Subcutaneous abdominal adipose tissue (tissue), 5 donors: ENCODE data around the gene USP2.

Experiments used
- H3K27ac ChIP-seq: one replicate; pipeline ENCODE4 v1.7.0; 2013; ENCODE audit warnings: low read depth, mild to moderate bottlenecking, inconsistent platforms, low read length, moderate library complexity
- H3K27me3 ChIP-seq, 5 donors: one replicate each; pipeline ENCODE4 v1.7.0; 2013; ENCODE audit warnings: low read length in 5 of 5, inconsistent platforms in 1 of 5; ENCODE audit not compliant: control insufficient read depth in 5 of 5, insufficient read depth in 4 of 5
- H3K36me3 ChIP-seq, 5 donors: one replicate each; pipeline ENCODE4 v1.7.0; 2013; ENCODE audit warnings: low read length in 5 of 5; ENCODE audit not compliant: control insufficient read depth in 5 of 5, insufficient read depth in 5 of 5
- H3K4me1 ChIP-seq, 5 donors: one replicate each; pipeline ENCODE4 v1.7.0; 2013; ENCODE audit warnings: low read length in 5 of 5, mild to moderate bottlenecking in 3 of 5, moderate library complexity in 1 of 5; ENCODE audit not compliant: control insufficient read depth in 5 of 5, insufficient read depth in 5 of 5
- H3K4me3 ChIP-seq, 5 donors: one replicate each; pipeline ENCODE4 v1.7.0; 2013; ENCODE audit warnings: low read length in 5 of 5, low read depth in 1 of 5
- H3K9ac ChIP-seq, 5 donors: one replicate each; pipeline ENCODE4 v1.7.0; 2013; ENCODE audit warnings: low read length in 5 of 5, mild to moderate bottlenecking in 4 of 5, moderate library complexity in 3 of 5
- H3K9me3 ChIP-seq, 5 donors: one replicate each; pipeline ENCODE4 v1.7.0; 2013; ENCODE audit warnings: low read length in 5 of 5; ENCODE audit not compliant: control insufficient read depth in 5 of 5
- donor health status: healthy.
- donor health status: healthy.
- donor health status: healthy.
- donor health status: healthy.
- donor health status: healthy.

The USP2 gene

DNA sequence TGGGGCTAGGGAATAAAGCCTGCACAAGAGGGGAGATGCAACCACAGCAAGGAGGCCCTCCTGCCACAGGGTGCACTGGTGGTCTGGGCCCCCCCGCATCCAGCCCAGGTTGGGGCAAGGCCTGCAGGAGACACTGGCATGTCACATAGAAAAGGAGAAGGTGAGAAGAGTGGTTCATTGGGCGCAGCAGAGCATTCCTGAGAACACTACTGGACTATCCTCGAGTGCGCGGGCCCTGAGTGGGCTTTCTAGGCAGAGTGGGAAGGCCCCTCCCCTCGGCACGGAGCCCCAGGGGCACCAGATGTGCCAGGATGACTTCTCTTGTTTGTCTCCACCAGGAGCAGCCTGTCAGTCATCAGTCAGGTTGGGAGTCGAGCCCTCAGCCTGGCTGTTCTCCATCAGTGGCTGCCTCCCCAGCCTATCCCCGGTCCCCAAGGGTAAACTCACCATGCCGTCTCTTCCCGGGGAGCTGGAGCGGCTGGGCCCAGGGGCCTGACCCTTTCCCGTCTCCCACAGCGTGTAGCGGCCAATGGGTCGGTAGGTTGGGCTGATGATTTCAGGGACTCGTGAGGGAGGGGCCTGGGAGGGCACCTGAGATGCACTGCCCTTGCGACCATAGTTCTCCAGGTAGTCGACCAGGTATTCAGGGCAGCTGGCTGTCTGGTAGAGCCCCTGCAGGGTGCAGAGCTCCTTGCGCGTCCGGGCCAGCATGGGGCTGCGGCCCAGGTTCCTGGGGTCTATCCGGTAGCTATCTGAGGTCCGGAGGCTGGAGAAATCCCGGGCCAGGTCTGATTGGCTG, 9.0 kb downstream of the USP2 start:
- H3K4me1 ChIP-seq, result peaks cover 18 to 80% (median 63%) of the 10 kb centered on the region in 5 donors
- H3K9ac ChIP-seq, result no peak overlapping the region

DNA sequence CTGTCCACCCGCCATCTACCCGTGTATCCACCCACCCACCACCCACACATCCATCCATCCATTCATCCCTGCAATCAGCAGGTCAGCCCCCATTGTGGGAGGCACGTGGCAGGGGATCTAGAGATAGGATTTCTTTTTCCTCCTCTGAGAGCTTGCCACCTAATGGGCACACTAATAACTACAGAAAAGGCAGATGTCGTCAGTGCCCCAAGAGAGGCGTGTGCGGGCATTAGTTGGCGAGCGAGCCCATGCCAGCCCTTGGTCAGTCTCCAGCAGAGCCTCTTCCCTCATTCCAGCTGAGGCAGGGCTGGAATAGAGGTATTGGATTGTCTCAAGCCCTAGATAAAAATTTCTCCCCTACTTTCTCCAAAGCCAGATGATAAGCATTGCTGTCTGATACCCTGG, 9.7 kb downstream of the USP2 start:
- H3K36me3 ChIP-seq, result no peaks in the 10 kb centered on the region
- peaks cover 0 to 12% (median 7%) of the 10 kb centered on the region in 5 donors for H3K27me3 ChIP-seq
- no peaks in the 10 kb centered on the region for H3K9me3 ChIP-seq
- H3K27ac ChIP-seq, result no peak overlapping the region
- H3K4me3 ChIP-seq, result no peak overlapping the region
- H3K4me1 ChIP-seq, result peaks cover 20 to 80% (median 63%) of the 10 kb centered on the region in 5 donors
- H3K9ac ChIP-seq, result no peak overlapping the region

More for the DNA sequence above, 9.0 kb downstream of the USP2 start:
- Histone ChIP-seq H3K4me3 (no peak overlapping the region), H3K36me3 (no peaks in the 10 kb centered on the region), H3K27me3 (peaks cover 0 to 6% (median 2%) of the 10 kb centered on the region in 5 donors), H3K9me3 (no peaks in the 10 kb centered on the region), H3K27ac (no peak overlapping the region)

DNA sequence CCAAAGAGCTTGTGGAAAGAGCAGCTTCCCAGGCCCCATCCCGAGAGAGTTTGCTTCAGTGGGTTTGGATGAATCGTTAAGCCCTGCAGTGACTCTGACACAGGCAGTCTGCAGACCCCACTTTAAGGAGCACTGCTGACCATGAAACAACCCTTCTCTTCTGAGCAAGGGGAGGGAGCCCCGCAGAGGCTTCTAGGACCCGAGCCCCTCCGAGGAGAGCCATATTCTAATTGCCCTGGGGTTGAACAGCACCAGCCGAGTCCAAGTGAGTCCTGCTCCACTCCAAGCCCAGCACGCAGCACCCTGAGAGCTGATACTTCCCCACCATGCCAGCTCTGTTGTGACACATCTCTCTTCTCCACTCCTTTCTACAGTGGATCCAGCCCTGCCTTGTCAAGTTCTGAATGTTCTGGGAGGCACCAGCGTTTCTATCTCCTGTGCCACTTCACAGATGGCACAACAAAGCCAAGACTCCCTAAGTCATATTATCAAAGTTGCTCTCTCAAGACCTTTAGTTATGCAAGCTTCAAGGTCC, 10.4 kb downstream of the USP2 start:
- no peaks in the 10 kb centered on the region for H3K36me3 ChIP-seq
- peak overlapping the region in 1 of 5 donors; percentile 14 for H3K9ac ChIP-seq
- no peaks in the 10 kb centered on the region for H3K9me3 ChIP-seq
- H3K4me3 ChIP-seq, result no peak overlapping the region
- H3K27ac ChIP-seq, result no peak overlapping the region
- peaks cover 0 to 14% (median 9%) of the 10 kb centered on the region in 5 donors for H3K27me3 ChIP-seq
- H3K4me1 ChIP-seq, result peaks cover 16 to 76% (median 59%) of the 10 kb centered on the region in 5 donors

DNA sequence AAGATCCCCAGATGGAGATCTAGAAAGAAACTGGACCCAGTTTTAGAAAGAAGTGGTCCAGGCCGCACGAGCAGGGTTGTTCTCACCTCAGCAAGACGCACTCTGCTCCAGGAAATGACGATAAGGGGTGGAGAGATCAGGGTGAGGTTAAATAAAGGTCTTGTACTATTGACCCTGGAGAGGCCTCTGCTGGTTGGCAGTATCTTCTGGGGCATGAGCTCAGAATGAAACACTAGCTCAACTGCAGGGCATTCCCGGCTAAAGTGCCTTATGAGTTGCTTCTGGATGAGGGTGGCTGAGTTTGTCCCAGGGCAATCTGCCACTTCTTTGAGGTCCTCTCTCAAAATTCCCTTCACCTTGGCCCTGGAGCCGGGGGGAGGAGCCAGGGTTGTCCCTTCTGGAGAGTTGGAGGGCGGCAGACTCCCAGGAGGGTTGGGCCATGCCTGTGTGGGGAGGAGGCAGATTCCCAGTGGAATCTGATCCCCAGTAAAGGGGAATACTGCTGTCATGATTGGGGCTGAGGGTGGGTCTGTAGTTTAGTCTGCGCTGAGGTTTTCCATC, 10.9 kb downstream of the USP2 start:
- no peaks in the 10 kb centered on the region for H3K36me3 ChIP-seq
- peaks cover 16 to 70% (median 54%) of the 10 kb centered on the region in 5 donors for H3K4me1 ChIP-seq
- no peaks in the 10 kb centered on the region for H3K9me3 ChIP-seq
- H3K27me3 ChIP-seq, result peaks cover under 1 to 15% (median 11%) of the 10 kb centered on the region in 5 donors
- H3K4me3 ChIP-seq, result no peak overlapping the region
- no peak overlapping the region for H3K27ac ChIP-seq
- H3K9ac ChIP-seq, result no peak overlapping the region

DNA sequence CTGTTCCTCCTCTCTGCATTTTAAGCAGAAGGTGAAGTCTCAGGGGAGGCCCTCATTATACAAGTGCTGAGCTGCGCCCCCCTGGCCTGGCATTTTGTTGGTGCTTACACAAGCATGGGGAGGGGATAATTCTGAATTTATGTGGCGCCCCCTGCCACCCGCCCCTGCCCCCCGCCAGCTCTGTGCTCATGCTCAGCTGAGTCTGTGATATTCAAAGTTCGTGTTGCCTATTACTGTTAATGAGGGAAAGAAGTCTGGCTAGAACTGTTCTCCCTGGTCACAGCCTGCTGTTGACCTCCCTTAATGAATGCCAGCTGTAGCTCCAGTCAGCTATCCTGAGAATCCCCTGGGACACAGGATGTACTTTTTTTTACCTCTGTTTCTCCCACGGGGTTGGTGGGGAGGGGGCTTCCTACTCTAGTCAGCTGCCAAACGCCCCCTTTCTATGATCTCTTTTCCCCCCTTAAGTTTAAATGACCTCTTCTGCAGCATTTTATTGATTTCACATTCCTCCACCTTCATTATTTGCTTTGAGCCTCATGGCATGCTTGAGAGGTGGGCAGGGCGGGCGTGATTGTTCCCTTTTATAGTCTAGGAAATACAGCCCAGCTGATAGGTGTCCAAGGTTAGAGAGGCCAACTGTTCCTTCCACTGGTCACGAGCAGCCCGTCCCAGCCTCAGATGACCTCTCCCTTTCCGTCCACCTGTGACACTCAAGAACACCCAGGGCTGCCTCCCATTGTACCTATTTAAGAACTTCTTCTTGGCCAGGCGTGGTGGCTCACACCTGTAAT, 12.2 kb downstream of the USP2 start:
- Histone ChIP-seq H3K36me3 (no peaks in the 10 kb centered on the region), H3K9me3 (no peaks in the 10 kb centered on the region), H3K9ac (no peak overlapping the region), H3K27ac (no peak overlapping the region), H3K4me1 (peaks cover 9 to 62% (median 44%) of the 10 kb centered on the region in 5 donors), H3K4me3 (no peak overlapping the region), H3K27me3 (peaks cover 10 to 26% (median 24%) of the 10 kb centered on the region in 5 donors)

DNA sequence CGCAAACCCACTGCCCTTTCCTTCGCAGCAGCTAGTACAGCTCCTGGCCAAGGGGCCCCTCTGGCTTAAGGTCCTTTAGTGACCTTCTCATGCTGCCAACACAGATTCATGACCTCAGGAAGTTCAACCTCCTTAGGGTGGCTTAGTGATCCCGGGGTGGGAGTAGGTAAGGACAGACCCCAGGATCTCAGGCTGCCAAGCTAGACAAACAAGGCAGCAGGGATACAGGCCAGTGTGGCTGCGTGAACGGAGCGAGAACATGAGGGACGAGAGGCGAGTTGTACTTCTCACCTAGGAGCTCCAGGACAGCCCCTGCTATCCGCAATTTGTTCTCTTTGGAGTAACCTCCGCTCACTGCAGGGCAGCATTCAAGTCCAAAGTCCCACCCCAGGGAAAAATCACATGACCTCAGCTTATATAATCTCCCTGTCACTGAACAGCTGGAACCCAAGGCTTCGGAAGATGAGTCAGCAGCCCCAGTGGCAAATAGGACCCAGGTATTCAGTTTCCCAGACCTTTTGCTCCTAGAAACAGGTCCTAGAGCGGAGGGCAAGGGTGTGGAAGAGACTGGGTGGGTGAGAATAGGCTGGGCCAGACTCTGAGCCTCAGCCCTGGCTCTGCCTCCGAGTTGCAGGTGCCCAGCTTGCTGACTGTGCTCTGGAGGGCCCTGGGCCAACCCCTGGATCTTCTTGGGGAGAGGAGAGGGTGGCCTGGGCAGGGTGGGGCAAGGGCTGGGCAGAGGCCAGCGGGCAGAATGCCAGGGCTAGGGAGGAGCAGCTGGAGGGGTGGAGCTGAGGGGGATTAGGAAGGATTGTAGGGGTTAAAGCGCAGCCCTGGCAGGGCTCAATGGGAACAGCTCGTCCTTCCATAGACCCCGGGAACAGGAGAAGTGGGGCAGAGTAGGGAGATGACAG, 13.1 kb downstream of the USP2 start:
- no peaks in the 10 kb centered on the region for H3K9me3 ChIP-seq
- H3K36me3 ChIP-seq, result no peaks in the 10 kb centered on the region
- no peak overlapping the region for H3K27ac ChIP-seq
- H3K9ac ChIP-seq, result peak overlapping the region in 1 of 5 donors; percentile 35
- H3K27me3 ChIP-seq, result peaks cover 10 to 29% (median 24%) of the 10 kb centered on the region in 5 donors
- peaks cover 9 to 60% (median 40%) of the 10 kb centered on the region in 5 donors for H3K4me1 ChIP-seq
- peak overlapping the region in 1 of 5 donors; percentile 1 for H3K4me3 ChIP-seq

DNA sequence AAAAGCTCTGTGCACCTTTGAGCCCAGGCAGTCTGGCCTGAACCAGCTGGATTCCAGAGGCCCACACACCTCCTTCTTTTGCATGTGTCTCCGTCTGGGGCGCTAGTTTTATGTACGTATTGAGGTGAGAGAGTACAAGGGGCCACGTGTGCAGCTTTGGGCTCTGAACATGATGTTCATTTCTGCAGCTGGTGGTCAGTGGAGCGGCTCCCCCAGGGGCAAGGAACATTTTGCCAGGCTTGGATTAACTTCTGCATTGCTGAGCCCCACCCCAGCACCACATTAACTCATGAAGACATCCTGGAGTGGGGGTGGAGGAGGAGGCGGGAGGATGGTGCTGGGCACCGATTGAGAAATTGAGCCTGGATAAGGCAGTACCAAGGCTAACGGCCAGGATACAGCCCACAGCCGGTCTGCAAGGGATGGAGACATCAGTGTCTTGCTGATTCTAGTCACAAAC, 13.8 kb downstream of the USP2 start:
- Histone ChIP-seq H3K4me1 (peaks cover 9 to 66% (median 42%) of the 10 kb centered on the region in 5 donors), H3K36me3 (no peaks in the 10 kb centered on the region), H3K9ac (no peak overlapping the region), H3K27me3 (peaks cover 10 to 29% (median 24%) of the 10 kb centered on the region in 5 donors), H3K9me3 (no peaks in the 10 kb centered on the region), H3K4me3 (no peak overlapping the region), H3K27ac (no peak overlapping the region)

DNA sequence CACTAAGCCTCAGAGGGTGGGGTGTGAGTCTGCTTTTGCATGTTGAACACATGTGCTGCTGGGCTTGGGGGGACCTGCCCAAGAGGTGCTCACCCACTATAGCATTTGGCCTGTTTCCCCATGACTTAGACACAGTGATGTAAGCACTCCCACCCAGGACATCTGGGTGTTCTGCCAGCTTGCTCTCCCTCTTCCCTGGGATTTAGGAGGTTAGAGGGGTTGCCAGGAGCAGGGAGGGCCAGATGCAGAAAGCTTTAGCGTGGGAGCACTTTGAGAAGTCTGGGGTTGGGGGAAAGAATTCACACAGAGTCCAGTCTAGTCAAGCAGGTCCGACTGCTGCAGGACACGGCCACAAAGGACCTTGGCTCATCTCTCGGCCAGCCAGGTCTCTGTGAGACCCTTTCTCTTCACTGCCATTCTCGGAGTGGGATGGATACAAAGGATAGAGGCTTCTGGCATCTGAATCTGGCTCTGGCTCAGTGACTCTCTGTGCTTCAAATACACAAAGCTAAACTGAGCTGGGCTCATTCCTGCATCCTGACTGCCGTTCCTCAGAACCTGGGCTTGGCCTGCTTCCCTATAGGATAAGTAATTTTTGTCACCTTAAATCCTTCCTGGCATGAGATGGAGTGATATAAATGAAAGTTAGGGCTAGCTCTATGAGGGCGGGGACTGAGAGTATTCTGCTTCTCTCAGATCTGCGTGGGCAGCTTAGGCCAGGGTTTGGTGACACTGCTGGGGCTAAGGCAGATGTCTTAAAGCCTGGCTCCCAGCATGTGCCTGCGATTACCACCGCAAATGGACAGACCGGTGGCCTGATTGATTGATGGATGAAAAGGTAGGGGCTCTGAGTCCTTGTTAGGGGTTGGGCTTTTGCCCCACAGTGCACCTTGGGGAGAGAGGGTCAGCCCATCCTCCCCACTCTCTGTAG, 14.5 kb downstream of the USP2 start:
- no peaks in the 10 kb centered on the region for H3K36me3 ChIP-seq
- H3K4me1 ChIP-seq, result peaks cover 9 to 64% (median 41%) of the 10 kb centered on the region in 5 donors
- no peak overlapping the region for H3K27ac ChIP-seq
- no peak overlapping the region for H3K9ac ChIP-seq
- peaks cover 10 to 29% (median 24%) of the 10 kb centered on the region in 5 donors for H3K27me3 ChIP-seq
- no peak overlapping the region for H3K4me3 ChIP-seq
- no peaks in the 10 kb centered on the region for H3K9me3 ChIP-seq
